Renal pelvis (tissue), 3 donors: ENCODE measurements around the gene SLC35E3. TPM values are rescaled to one million over a fixed set of nuclear protein-coding genes. Genes with fewer than 3 reads are reported as not detected.

Experiments
- polyA plus RNA-seq, 3 donors: library from polyadenylated mRNA; unstranded; fragments of 120-200 nt; gene quantifications; one replicate each; pipeline ENCODE4 v1.2.1, GENCODE V29; 2013; ENCODE audit not compliant: insufficient read length in 3 of 3

The SLC35E3 gene
- polyA plus RNA-seq, 3 donors = 12.8 to 24.0 (median 18.9) TPM

Other genes starting within 250 kb of the SLC35E3 start
- gene RAP1B, start 135.3 kb upstream of the SLC35E3 start, polyA plus RNA-seq = 100 to 1,000 TPM; 155 to 166 (median 166) TPM
- gene NUP107, start 59.2 kb upstream of the SLC35E3 start, polyA plus RNA-seq = 10 to 100 TPM; 70.2 to 90.5 (median 77.3) TPM
- 10 to 100 TPM; 49.2 to 76.8 (median 74.6) TPM for gene MDM2, start 62.0 kb downstream of the SLC35E3 start, polyA plus RNA-seq
- 10 to 100 TPM; 20.4 to 37.5 (median 28.5) TPM for gene CPM, start 187.0 kb downstream of the SLC35E3 start, polyA plus RNA-seq